Measurements from ENCODE around the gene CIC.
"Not testable (repeated sequence)": the region's sequence is repeated elsewhere in the genome, so short reads cannot be mapped to it uniquely, and the experiment has no call there.

Gene CIC

DNA sequence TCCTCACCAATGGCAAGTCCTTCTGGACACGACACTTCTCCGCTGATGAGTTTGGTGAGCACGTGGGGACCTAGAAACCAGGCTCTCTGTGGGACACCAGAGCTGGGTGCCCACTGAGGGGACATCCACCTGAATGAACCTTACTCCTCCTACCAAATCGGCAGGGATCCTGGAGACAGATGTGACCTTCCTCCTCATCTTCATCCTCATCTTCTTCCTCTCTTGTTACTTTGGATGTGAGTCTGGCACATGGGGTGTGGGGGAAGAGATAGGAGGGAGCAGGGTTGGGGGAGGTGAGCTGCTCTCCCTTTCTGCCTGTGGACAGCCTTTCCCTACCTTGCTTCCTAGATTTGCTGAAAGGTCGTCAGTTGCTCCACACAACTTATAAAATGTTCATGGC lies 46.0 kb downstream of the CIC start:
- no peak for DNase-seq

DNA sequence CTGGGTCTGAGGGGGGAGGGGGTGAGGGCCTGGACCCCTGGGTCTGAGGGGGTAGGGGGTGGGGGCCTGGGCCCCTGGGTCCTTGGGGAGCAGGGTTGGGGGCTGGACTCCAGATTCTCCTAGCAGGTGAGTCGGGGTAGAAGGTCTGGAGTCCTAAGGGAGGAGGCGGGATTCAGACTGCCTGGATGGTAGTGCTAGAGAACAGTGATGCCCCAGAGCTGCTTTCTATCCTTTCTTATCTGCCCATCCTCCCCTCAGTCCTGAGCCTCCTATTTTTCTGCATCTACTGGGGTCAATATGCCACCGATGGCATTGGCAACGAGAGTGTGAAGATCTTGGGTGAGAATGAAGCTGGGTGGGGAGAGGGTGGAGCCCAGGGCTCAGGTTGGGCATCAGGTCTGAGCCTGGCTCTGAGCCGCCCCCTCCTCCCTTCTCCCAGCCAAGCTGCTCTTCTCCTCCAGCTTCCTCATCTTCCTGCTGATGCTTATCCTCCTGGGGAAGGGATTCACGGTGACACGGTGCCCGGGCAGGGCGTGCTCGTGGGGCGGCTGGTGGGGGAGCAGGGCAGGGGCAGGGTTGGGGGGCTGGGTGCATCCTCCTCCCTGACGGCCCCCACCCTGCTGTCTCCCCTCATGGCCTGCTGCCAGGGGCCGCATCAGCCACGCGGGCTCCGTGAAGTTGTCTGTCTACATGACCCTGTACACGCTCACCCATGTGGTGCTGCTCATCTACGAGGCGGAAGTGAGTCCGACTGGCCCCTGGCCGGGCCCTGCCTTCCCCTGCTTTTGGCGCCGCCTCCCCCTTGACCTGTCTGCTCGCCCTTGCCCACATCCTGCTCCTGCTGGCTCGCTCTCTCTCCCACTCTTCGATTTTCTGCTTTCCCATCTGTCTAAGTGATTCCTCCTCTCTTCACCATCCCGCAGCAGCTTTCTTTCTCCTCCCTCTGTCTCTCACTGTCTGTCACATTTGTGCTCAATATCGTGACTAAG lies 47.5 kb downstream of the CIC start:
- DNase-seq, result no peak

DNA sequence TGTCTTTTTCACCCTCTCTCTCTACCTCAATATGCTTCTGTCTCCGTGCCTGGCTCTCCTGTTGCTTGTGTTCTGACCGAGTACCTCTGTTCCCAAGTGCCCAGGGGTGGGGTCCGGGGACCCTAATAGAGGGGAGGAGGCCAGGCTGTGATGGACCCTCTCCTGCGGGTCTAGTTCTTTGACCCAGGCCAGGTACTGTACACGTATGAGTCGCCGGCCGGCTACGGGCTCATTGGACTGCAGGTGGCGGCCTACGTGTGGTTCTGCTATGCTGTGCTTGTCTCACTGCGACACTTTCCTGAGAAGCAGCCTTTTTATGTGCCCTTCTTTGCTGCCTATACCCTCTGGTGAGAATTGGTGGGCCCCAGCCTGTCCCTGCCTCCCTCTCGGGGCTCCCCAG lies 48.5 kb downstream of the CIC start:
- DNase-seq, result no peak

DNA sequence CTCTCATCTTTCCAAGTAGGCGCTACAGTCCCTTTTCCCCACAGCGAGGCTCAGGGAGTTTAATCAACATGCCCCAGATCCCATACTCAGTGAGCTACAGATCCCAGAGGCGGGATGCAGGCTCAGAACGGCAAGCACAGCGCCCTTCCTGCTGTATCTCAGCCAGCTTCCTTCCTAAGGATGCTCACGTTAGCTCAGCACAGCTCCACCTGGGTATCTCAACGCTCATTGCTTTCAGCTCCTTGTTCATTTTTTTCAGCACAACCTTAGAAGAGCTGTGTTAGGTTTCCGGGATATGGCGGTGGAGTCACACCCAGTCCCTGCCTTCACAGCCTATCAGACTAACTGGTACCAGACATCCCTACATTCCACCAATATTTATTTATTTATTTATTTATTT lies 53.3 kb downstream of the CIC start:
- no peak for DNase-seq

DNA sequence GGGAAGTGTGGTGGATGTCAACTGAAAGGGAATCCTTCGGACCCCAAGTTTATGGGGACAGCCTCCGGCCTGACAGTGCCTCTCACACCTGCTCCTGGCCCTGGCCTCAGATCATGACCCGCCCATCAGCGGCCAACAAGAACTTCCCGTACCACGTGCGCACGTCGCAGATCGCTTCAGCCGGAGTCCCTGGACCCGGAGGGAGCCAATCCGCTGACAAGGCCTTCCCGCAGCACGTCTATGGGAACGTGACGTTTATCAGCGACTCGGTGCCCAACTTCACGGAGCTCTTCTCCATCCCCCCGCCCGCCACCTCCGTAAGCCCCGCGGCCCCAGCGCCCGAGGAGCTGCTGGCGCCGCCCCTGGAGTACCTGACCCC lies 54.4 kb downstream of the CIC start:
- DNase-seq, result no peak

DNA sequence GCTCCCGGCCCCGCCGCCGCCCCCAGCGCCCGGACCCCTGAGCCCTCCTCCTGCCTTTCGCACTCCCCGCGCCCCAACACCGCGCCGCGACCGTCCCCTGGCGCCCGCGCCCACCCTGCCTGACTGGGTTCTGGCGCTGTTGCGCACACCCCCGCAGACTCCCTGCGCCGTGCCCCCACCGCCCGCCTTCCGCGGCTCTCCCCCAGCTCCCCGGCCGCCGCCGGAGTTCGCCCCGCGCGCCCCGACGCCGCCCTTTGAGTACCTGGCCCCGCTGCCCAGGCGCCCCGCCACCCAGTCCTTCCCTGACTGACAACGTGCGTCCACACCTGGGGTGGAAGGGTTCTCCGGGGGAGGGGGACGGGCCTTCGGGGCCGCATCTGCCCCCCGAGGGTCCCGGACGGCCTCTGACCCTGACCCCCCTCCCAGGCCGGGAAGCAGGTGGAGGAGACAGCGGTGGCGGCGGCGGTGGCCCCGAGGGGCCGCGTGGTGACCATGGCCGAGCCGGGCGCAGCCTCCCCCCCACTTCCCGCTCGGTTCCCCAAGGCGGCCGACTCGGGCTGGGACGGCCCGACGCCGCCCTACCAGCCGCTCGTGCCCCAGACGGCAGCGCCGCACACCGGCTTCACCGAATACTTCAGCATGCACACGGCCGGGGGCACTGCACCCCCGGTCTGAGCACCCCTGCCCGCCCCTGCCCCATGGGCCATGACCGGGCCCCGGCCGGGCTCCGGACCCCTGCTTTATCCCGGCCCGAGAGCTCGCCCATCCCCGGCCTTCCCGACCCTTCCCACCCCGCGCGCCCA lies 55.0 kb downstream of the CIC start:
- DNase-seq, result no peak

DNA sequence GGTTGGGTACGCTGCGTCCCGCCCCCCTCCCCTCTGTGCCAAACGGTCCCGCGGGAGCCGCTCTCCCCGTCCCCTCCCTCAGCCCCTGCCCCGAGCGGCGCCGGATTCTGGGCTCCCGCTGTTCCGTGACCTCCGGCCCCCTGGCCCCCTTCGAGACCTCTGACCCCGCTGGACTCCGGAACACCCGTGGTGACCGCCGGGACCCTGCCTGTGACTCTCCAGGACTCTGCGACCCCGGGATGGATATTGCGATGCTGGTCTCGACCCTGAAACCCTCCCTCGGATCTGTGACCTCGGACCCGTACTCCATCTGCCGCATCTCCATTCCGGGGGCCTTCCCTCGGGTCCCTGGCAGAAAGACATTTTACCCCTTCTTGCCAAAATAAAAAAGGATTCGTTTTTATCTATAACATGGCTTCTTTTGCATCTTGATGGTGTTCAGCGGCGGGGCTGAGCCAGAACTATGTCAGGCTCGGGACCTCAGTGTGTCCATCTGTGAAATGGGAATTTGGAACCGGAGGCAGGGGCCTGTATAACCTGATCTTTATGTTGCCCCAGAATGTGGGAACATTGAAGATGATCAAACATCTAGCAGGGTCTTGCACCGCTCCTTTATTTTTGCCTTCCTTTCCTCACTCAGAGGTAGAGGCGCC lies 55.7 kb downstream of the CIC start:
- DNase-seq, result no peak

DNA sequence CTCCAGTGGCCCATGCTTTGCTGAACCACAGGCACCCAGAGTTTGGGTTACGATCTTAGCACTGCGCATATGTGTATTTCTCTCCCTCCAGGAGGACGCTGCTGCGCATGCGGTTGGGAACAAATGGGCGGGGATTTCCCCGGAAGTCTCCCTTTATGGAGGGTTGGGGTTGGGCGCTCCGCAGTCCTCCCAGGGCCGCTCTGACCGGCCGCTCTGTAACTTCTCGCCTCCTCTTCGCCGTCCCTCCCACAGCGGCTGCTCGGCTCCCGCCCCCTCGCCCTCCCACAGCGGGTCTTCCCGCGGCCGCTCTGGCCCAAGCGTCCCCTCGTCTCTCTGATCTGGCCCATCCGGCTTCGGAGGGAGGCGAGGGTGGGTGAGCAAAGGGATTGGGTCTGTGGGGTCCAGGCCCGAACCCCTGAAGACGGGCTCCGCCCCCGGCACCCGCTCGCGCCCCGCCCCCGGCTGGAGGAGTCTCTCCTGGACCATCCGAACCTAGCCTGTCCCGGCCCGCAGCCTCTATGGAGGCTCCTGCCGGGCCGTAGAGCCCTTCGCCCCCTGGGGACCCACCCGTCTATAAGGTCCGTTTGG lies 56.4 kb downstream of the CIC start, which contains the start of gene MEGF8:
Gene MEGF8, plus strand, starts transcription at position 328 of the 588 bp plus-strand sequence. CDS start 609 bp downstream, outside the sequence.
- peak; percentile 98 for DNase-seq

DNA sequence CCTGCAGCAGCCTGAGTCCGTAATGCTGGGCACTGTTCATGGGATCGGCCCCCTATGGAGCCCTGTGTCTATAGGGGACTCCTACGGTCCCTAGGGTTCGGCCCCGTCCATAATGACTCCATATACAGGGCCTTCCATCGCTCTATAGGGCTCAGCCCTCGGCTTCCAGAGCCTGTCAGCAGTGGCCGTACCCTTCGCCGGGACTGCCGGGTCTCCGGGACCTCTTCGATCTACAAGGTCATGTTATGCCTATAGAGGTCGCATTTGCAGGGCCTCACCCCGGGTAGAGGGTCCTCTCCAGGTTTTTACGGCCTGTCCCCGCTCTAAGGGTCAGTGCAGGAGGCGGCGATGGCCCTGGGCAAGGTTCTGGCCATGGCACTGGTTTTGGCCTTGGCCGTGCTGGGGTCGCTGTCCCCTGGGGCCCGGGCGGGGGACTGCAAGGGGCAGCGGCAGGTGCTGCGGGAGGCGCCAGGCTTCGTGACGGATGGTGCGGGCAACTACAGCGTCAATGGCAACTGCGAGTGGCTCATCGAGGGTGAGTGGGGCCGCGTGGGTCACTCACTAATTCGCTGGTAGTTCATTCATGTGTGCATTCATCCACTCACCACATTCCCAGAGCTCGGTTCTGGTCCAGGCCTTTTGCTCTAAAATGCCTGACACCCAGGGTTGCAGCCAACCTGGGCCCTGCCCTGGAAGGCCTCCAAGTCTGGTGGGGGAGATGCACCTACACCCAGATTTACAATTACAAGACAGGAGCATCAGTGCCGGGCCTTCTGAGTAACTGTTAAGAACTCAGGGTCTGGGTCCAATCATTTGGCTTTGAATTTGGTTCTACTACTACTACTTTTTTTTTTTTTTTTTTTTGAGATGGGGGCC lies 57.1 kb downstream of the CIC start:
- DNase-seq, result no peak

DNA sequence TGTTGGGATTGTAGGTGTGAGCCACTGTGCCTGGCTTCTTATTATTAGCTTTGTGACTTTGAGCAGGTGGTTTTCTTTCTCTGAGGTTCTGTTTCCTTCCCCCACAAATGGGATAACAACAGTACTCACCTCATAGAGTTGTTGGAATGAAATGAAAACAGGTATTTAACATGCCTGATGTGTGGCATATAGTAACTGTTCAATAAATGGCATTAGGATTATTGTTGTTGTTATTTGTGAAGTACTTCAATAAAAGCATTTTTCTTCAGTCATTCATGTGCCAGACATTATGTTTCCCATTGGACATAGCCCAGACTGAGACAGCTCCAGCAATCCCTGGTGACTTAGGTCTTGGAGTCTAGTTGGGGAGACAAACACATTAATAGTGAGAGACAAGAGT lies 57.9 kb downstream of the CIC start:
- no peak for DNase-seq

DNA sequence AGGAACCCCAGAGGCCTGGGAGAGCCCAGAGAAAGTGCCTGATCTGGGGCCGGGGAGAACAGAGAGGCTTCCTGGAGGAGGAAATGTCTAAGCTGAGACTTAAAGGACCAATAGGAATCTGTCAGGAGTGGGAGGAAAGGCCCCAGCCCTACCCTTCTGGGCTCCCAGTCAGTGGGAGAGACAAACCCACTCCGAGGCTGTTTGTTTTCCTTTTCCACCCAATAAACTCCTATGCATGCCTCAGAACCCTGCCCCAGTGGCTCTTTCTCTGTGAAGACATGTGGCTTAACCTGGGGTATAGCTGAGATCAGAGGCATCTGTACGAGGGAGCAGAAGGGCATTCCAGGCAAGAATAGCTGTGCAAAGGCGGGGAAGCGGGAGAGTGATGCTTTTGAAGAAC lies 58.3 kb downstream of the CIC start:
- no peak for DNase-seq

DNA sequence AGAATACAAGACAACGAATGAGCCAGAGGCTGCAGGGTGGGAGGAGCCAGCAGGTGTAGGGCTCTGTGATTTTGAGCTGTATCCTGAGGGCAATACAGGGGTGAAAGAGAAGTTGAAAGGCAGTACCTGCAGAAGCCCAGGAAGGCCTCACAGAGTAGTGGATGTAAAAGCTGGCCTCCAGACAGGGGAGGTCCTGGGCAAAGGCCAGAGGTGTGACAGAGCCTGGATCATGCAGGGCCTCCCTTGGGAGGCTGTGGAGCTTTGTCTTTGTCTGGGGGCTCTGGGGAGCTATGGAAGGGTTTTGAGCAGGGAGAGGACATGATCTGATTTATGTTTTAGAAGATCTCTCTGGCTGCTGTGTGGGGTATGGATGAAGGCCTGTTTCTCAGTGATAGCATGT lies 59.1 kb downstream of the CIC start:
- DNase-seq, result no peak

DNA sequence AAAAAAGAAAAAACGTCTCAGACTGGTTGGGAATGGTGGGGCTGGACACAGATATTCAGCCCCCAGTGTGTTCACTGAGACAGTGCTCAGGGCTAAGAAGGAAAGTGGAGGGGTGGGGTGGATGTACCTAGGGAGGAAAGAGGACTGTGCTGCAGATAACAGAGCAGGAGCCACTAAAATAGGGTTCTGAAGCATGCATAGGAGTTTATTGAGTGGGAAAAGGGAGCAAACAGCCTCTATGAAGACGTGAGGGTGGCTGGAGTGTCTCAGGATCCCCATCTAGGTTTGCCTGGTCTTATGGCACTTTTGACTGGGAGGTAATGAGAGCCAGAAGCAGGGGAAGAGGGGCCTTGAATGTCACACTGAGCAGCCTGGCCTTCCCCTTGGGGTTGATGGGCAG lies 59.8 kb downstream of the CIC start:
- no peak for DNase-seq

DNA sequence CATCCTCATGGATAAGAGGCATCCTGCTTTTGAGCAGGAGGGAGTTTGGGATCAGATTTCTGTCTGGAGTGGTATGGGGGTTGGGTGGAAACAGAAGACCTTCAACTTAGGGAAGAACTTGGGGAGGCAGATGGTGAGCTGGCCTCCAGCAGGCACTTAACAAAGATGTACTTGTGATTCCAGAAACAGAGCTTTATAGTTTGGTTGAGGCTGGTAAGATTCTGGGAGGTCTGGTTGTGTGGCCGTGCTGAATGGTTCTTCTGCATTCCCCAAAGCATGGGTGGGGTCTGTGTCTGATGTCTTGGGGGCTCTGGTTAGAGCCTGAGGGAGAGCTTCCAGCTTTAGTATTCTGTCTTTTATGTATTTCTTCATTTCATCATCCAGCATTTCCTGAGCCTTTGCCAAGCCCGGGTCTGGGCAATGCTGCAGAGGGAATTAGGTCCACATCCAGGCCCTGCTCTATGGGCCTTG lies 61.2 kb downstream of the CIC start:
- no peak for DNase-seq

DNA sequence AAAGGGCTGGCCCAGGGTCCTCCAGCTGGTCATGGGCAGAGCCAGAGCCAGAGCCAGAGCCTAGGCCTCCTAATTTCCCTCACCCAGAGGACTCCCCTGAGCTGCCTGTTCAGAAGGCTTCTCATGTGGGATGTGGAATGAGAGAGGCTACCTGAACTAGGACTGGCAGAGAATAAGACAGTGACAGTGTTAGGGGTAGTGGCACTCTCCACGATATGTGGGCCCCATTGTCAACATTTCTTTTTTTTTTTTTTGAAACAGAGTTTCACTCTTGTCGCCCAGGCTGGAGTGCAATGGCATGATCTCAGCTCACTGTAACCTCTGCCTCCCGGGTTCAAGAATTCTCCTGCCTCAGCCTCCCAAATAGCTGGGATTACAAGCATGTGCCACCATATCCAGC lies 62.3 kb downstream of the CIC start:
- DNase-seq, result not testable (repeated sequence)

DNA sequence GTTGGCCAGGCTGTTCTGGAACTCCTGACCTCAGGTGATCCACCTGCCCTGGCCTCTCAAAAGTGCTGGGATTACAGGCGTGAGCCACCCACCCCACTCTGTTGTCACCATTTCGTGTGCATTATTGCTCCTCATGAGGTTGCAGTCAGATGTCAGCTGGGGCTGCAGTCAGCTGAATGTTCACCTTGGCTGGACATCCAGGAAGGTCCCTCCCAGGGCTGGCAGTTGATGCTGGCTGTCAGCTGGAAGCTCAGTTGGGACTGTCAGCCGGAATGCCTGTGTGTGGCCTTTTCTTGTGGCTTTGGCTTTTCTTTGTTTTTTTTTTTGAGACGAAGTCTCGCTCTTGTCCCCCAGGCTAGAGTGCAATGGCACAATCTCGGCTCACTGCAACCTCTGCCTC lies 63.0 kb downstream of the CIC start:
- no peak for DNase-seq

DNA sequence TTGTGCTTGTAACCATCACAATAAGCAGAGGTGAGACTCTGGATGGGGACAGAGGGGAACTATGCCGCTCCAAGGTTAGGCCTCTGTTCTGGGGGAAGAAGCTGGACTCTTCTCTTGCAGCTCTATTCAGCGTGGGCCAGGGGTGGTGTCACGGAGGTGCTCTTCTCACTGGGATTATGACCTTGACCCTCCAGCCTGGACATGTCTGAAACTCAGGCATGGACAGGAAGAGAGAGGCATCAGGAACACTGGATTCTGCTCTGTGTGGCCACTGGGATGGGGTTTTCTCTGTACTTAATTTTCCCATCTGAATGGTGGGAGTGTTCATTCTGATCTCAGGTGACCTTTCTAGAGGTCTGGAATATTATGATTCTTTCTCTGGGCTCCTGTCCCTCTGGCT lies 64.0 kb downstream of the CIC start:
- DNase-seq, result no peak

DNA sequence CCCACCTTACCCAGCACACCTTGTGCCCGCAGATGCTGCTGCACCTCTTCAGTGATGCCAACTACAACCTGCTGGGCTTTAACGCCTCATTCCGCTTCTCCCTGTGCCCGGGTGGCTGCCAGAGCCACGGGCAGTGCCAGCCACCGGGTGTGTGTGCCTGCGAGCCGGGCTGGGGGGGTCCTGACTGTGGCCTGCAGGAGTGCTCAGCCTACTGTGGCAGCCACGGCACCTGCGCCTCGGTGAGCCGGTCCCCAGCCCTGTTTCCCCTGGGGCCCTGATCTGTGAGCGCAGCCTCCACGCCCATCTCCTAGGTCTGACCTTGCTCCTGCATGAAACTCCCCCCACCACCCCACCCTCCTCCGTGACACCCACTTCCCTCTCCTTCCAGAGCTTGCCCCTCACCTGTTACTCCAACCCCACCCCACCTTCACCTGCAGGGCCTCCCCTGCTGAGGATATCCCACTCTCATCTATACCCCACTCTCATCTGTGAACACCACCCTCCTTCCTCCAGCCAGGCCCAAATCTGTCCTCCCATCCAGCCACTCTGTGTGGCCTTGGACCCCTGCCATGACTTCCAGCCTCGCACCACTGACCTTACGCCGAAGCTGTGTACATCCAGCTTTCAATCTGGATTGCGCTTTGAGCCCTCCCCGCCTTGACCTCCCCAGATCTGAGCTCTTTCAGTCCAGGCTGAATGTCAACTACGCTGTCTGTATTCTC lies 65.1 kb downstream of the CIC start:
- DNase-seq, result no peak

DNA sequence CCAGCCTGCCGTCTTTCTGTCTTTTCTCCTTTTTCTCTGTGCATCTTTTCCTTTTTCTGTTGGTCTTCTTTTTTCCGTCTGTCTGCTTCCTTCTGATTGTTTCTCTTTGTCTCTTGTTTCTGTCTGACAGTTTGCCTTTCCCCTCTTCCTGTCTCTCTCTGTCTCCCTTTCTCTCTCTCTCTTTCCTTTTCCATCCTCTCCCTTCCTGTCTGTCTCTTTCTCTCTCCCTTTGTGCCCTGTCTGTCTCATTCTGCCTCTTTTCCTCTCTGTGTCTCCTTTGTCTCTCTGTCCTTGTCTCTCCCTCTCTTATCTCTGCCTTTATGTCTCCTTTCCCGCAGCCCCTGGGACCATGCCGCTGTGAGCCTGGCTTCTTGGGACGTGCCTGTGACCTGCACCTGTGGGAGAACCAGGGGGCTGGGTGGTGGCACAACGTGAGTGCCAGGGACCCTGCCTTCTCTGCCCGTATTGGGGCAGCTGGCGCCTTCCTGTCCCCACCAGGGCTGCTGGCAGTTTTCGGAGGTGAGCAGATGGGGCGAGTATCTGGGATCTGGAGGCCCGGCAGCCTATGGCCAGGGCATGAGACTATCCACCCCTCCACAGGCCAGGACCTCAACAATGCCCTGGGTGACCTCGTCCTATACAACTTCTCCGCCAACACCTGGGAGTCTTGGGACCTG lies 65.8 kb downstream of the CIC start:
- no peak for DNase-seq

DNA sequence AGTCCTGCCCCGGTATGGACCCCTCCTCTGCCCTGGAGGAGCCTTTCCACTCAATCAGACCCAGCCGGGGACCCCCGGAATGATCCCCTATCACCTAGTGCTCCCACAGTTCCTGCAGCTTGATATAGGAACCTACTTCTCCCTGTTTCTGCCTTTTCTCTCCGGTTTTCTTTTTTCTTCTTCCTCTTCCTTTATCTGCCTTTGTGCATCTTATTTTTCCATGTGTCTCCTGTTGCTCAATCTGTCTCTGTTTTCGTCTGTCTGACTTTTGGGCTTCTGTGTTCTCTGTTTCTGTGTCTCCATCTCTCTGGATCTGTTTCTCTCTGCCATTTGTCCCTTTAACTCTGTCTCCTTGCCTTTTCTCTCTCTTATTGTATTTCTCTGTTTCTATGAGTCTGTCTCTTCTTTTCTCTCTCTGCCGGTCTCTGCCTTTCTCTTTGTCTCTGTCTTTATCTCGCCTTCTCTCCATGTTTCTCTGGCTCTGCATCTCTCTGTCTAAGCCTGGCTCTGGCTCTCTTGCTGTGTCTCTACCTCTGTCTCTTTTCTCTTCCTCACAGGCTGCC lies 66.4 kb downstream of the CIC start:
- DNase-seq, result no peak
